Measurements from ENCODE around the gene FUT4. TPM values are rescaled to one million over a fixed set of nuclear protein-coding genes. Genes with fewer than 3 reads are reported as not detected.

Gene FUT4
- polyA plus RNA-seq, 1 donor from 2014 or later: 0.62 TPM

GRCh38 chr11:94518300-94518699 lies 25.4 kb upstream of the FUT4 start:
- H3K79me2 ChIP-seq (replicated peaks; ENCODE audit: insufficient read depth, low read length): no peaks in the 10 kb centered on the region
- no peaks in the 10 kb centered on the region for H3K9me3 ChIP-seq (ENCODE audit: low read length)
- no peaks in the 10 kb centered on the region for H3F3A ChIP-seq (ENCODE audit: insufficient read depth, low read length, poor library complexity, severe bottlenecking)
- H3K9me2 ChIP-seq (ENCODE audit: insufficient read depth, low read length): no peaks in the 10 kb centered on the region
- H3K27ac ChIP-seq (ENCODE audit: low read length): no peak overlapping the region
- no peak overlapping the region for H3K4me2 ChIP-seq (ENCODE audit: low read length)
- no peaks in the 10 kb centered on the region for H4K20me1 ChIP-seq (ENCODE audit: insufficient read depth)
- no peaks in the 10 kb centered on the region for H3K36me3 ChIP-seq (ENCODE audit: insufficient read depth, low read length)
- H3K4me3 ChIP-seq (ENCODE audit: low read length): no peak overlapping the region
- H3K27me3 ChIP-seq (ENCODE audit: insufficient read depth, low read depth, low read length): no peaks in the 10 kb centered on the region
- no peak overlapping the region for H3K9ac ChIP-seq (ENCODE audit: low read length)
- no peak overlapping the region for H2AFZ ChIP-seq (ENCODE audit: low read depth, low read length)
- no peak for TF ChIP-seq TAF1 (IDR thresholded peaks at IDR 0.05; ENCODE audit: low read depth)
- TF ChIP-seq SMC3 (conservative IDR thresholded peaks at IDR 0.05; ENCODE audit: poor library complexity): no peak
- TF ChIP-seq MXI1 (conservative IDR thresholded peaks at IDR 0.05; ENCODE audit: poor library complexity, severe bottlenecking): no peak
- TF ChIP-seq REST (IDR thresholded peaks at IDR 0.05; ENCODE audit: borderline replicate concordance): no peak
- TF ChIP-seq RAD21 (conservative IDR thresholded peaks at IDR 0.05): no peak
- TF ChIP-seq EP300 (conservative IDR thresholded peaks at IDR 0.05; ENCODE audit: poor library complexity, severe bottlenecking): no peak
- no peak for TF ChIP-seq EZH2 (IDR thresholded peaks at IDR 0.05; ENCODE audit: borderline replicate concordance, insufficient read depth, low read length, poor library complexity, severe bottlenecking)
- no peak for TF ChIP-seq CTCF (IDR thresholded peaks at IDR 0.05; ENCODE audit: poor library complexity, severe bottlenecking)
- TF ChIP-seq POLR2AphosphoS5 (IDR thresholded peaks at IDR 0.05): no peak

- no peak overlapping the region for H3K9ac ChIP-seq (ENCODE audit: low read length)
- no peaks in the 10 kb centered on the region for H3F3A ChIP-seq (ENCODE audit: insufficient read depth, low read length, poor library complexity, severe bottlenecking)
- H3K79me2 ChIP-seq (replicated peaks; ENCODE audit: insufficient read depth, low read length): no peaks in the 10 kb centered on the region
- no peaks in the 10 kb centered on the region for H4K20me1 ChIP-seq (ENCODE audit: insufficient read depth)
- no peaks in the 10 kb centered on the region for H3K27me3 ChIP-seq (ENCODE audit: insufficient read depth, low read depth, low read length)
- H2AFZ ChIP-seq (ENCODE audit: low read depth, low read length): no peak overlapping the region
- H3K36me3 ChIP-seq (ENCODE audit: insufficient read depth, low read length): no peaks in the 10 kb centered on the region
- no peak overlapping the region for H3K4me2 ChIP-seq (ENCODE audit: low read length)
- no peak overlapping the region for H3K4me3 ChIP-seq (ENCODE audit: low read length)
- no peaks in the 10 kb centered on the region for H3K9me2 ChIP-seq (ENCODE audit: insufficient read depth, low read length)
- H3K9me3 ChIP-seq (ENCODE audit: low read length): no peaks in the 10 kb centered on the region
- H3K27ac ChIP-seq (ENCODE audit: low read length): no peak overlapping the region
- TF ChIP-seq MXI1 (conservative IDR thresholded peaks at IDR 0.05; ENCODE audit: poor library complexity, severe bottlenecking) (no peak), POLR2AphosphoS5 (IDR thresholded peaks at IDR 0.05) (no peak), RAD21 (conservative IDR thresholded peaks at IDR 0.05) (peak; percentile 61), SMC3 (conservative IDR thresholded peaks at IDR 0.05; ENCODE audit: poor library complexity) (peak; percentile 75), CTCF (IDR thresholded peaks at IDR 0.05; ENCODE audit: poor library complexity, severe bottlenecking) (peak; percentile 74), EZH2 (IDR thresholded peaks at IDR 0.05; ENCODE audit: borderline replicate concordance, insufficient read depth, low read length, poor library complexity, severe bottlenecking) (no peak)
Measured at GRCh38 chr11:94519478-94520084, 24.1 kb upstream of the FUT4 start.
